Measurements from ENCODE around the gene PRR15. TPM values are rescaled to one million over a fixed set of nuclear protein-coding genes. Genes with fewer than 3 reads are reported as not detected.
A peak's percentile ranks its signal among the peaks of the same experiment; 100 is the strongest.

The PRR15 gene
- total and polyA plus RNA-seq, 2 of the 8 experiments (the other 6 are each of a cell fraction or from before 2014, with no cell fraction given) = 4.9 to 7.9 TPM

DNA sequence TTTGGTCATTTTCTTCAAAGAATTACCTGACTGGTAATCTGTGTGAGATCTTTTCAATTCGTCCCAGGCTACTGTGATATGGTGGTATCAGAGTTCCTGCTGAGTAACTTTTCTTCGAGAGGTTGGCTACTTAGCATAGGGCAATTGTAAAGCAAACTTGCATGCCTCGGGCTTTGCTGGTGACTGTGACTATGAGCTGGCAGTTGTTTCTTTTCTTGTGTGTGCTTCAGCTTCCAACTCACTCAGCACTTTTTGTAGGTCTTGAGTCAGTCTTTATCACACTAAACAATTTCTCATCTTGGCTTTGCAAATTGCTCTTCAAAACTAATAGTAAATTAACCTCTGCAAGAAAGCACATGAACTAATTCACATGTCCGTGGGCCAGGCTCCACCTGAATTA lies 44.3 kb downstream of the PRR15 start:
- Histone ChIP-seq H3K18ac (ENCODE audit: extremely low read depth, low read length) (no peak overlapping the region), H4K5ac (ENCODE audit: insufficient read length, low read depth, low read length) (no peak overlapping the region), H3K79me1 (ENCODE audit: low read depth, low read length) (no peaks in the 10 kb centered on the region), H3K27ac (ENCODE audit: low read depth, low read length) (no peak overlapping the region), H3K4me1 (replicated peaks in 1 of 4; ENCODE audit: control insufficient read depth in 3 of 4, insufficient read depth in 4 of 4, low read length in 3 of 4) (peaks cover 5 to 14% (median 8%) of the 10 kb centered on the region in 4 experiments; a peak in 5 of 7 replicates), H3K4me2 (ENCODE audit: insufficient read depth in 1 of 2, low read depth in 2 of 2, low read length in 2 of 2) (peak overlapping the region in 1 of 2 experiments; percentile 3; a peak in 1 of 4 replicates), H3K9me3 (ENCODE audit: insufficient read depth in 2 of 2, low read depth in 1 of 2, low read length in 1 of 2) (no peaks in the 10 kb centered on the region), H2AK5ac (ENCODE audit: low read depth, low read length) (no peak overlapping the region), H2BK12ac (ENCODE audit: low read depth, low read length) (no peak overlapping the region), H4K91ac (replicated peaks; ENCODE audit: insufficient read length, low read length) (no peak overlapping the region), H2BK15ac (ENCODE audit: low read length) (no peak overlapping the region), H3K4me3 (ENCODE audit: extremely low read depth in 1 of 4, insufficient read depth in 2 of 4, low read depth in 3 of 4, low read length in 4 of 4) (no peak overlapping the region), H3K23ac (ENCODE audit: insufficient read length) (no peak overlapping the region), H2BK5ac (ENCODE audit: low read depth, low read length) (no peak overlapping the region), H3K36me3 (ENCODE audit: control insufficient read depth in 2 of 4, insufficient read depth in 4 of 4, low read length in 3 of 4) (no peaks in the 10 kb centered on the region), H3K27me3 (replicated peaks in 1 of 4; ENCODE audit: control insufficient read depth in 3 of 4, extremely low read depth in 1 of 4, insufficient read depth in 3 of 4, low read length in 3 of 4) (no peaks in the 10 kb centered on the region), H4K8ac (ENCODE audit: extremely low read depth, insufficient read depth, low read length) (no peak overlapping the region), H2BK20ac (ENCODE audit: low read length) (no peak overlapping the region), H3K14ac (ENCODE audit: insufficient read length) (no peak overlapping the region), H3K56ac (replicated peaks; ENCODE audit: insufficient read length, low read depth, low read length) (no peak overlapping the region), H3K23me2 (ENCODE audit: low read depth, low read length) (no peaks in the 10 kb centered on the region), H2BK120ac (replicated peaks; ENCODE audit: low read depth, low read length) (no peak overlapping the region), H3K4ac (replicated peaks; ENCODE audit: insufficient read length, low read depth, low read length) (no peak overlapping the region), H4K20me1 (replicated peaks in 1 of 2; ENCODE audit: control insufficient read depth in 1 of 2, insufficient read depth in 2 of 2, low read length in 2 of 2) (no peaks in the 10 kb centered on the region), H3K79me2 (ENCODE audit: control insufficient read depth in 1 of 2, insufficient read depth in 2 of 2, low read length in 2 of 2) (no peaks in the 10 kb centered on the region), H2AFZ (ENCODE audit: low read length) (no peak overlapping the region), H3K9ac (replicated peaks in 1 of 4; ENCODE audit: extremely low read depth in 1 of 4, low read depth in 3 of 4, low read length in 3 of 4) (no peak overlapping the region)
- WGBS, 2 experiments (ENCODE audit: extremely low coverage in 1 of 2, insufficient coverage in 1 of 2, insufficient read length in 1 of 2, insufficient replicate concordance in 2 of 2, low coverage in 1 of 2, low lambda C conversion rate in 2 of 2, missing lambda C conversion rate in 1 of 2) = 63% methylated on average over 4 of the region's 4 CpGs; no CpG with 5 or more reads in 1 of the 2 experiments
- no peak for DNase-seq (ENCODE audit: low read depth in 1 of 2, low spot score in 2 of 2)
- POLR2A ChIA-PET (ENCODE audit: partially characterized antibody) = interaction anchor here (0.6 kb wide), 1 partner anchor 9 kb away, joined by 3 read pairs; no protein-coding TSS in a partner anchor
- FAIRE-seq = peak; percentile 39
- CTCF ChIA-PET (ENCODE audit: partially characterized antibody) = interaction anchor here (0.6 to 3.3 kb wide), 6 partner anchors 8 to 490 kb away, joined by 3 to 16 read pairs (median 4); no protein-coding TSS in a partner anchor
- no peak for TF ChIP-seq E2F6 (IDR thresholded peaks at IDR 0.05)
- TF ChIP-seq SUZ12 (IDR thresholded peaks at IDR 0.05; ENCODE audit: low read length) = no peak
- TF ChIP-seq BACH1 (IDR thresholded peaks at IDR 0.05; ENCODE audit: low read length) = peak; percentile 67; the same call in 1 of the 2 replicates
- no peak for TF ChIP-seq RNF2 (IDR thresholded peaks at IDR 0.05; ENCODE audit: borderline replicate concordance, low read depth, low read length, missing control alignments, poor library complexity, severe bottlenecking)
- TF ChIP-seq NRF1 (IDR thresholded peaks at IDR 0.05; ENCODE audit: low read depth, low read length) = no peak
- TF ChIP-seq SP2 (IDR thresholded peaks at IDR 0.05; ENCODE audit: low read length) = no peak
- no peak for TF ChIP-seq EP300 (IDR thresholded peaks at IDR 0.05; ENCODE audit: borderline replicate concordance in 1 of 2, low read depth in 2 of 2, low read length in 2 of 2)
- no peak for TF ChIP-seq EZH2 (IDR thresholded peaks at IDR 0.05; ENCODE audit: low read depth, low read length, severe bottlenecking)
- TF ChIP-seq MAFK (IDR thresholded peaks at IDR 0.05; ENCODE audit: low read depth, low read length) = peak; percentile 40; the same call in 1 of the 2 replicates
- no peak for TF ChIP-seq KDM4A (IDR thresholded peaks at IDR 0.05; ENCODE audit: low read depth, low read length, severe bottlenecking)
- TF ChIP-seq GABPA (IDR thresholded peaks at IDR 0.05; ENCODE audit: borderline replicate concordance, insufficient read depth, low read length) = no peak

Measured in H1 (cell line).